Measurements from ENCODE around the gene CD40LG. TPM values are rescaled to one million over a fixed set of nuclear protein-coding genes. Genes with fewer than 3 reads are reported as not detected.

The CD40LG gene
- total RNA-seq, 6 donors from 2014 or later = 0.60 to 1.1 (median 0.70) TPM; not detected in 2

GRCh38 chrX:136639506-136640176 lies 8.3 kb upstream of the CD40LG start:
- WGBS, 2 donors = 64 to 66% methylated on average over 3 to 8 of the region's 8 CpGs
- TF ChIP-seq EP300 (IDR thresholded peaks at IDR 0.05) (no peak), POLR2AphosphoS5 (IDR thresholded peaks at IDR 0.05) (no peak), POLR2A (IDR thresholded peaks at IDR 0.05) (no peak)
- TF ChIP-seq, protein P1, sequence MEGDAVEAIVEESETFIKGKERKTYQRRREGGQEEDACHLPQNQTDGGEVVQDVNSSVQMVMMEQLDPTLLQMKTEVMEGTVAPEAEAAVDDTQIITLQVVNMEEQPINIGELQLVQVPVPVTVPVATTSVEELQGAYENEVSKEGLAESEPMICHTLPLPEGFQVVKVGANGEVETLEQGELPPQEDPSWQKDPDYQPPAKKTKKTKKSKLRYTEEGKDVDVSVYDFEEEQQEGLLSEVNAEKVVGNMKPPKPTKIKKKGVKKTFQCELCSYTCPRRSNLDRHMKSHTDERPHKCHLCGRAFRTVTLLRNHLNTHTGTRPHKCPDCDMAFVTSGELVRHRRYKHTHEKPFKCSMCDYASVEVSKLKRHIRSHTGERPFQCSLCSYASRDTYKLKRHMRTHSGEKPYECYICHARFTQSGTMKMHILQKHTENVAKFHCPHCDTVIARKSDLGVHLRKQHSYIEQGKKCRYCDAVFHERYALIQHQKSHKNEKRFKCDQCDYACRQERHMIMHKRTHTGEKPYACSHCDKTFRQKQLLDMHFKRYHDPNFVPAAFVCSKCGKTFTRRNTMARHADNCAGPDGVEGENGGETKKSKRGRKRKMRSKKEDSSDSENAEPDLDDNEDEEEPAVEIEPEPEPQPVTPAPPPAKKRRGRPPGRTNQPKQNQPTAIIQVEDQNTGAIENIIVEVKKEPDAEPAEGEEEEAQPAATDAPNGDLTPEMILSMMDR (IDR thresholded peaks at IDR 0.05) = no peak

GRCh38 chrX:136643243-136643642 lies 4.7 kb upstream of the CD40LG start:
- Histone ChIP-seq H3K36me3 (no peaks in the 10 kb centered on the region), H3K4me1 (no peaks in the 10 kb centered on the region), H3K27ac (no peak overlapping the region), H3K9me3 (no peaks in the 10 kb centered on the region), H3K27me3 (no peaks in the 10 kb centered on the region), H3K4me3 (no peak overlapping the region)
- WGBS, 2 donors = 50 to 64% methylated on average over 1 of the region's 1 CpG
- DNase-seq (no peak), ATAC-seq (ENCODE audit: low FRiP score in 2 of 2) (no peak)
- TF ChIP-seq POLR2A (IDR thresholded peaks at IDR 0.05) = no peak
- TF ChIP-seq, protein P1 (IDR thresholded peaks at IDR 0.05) = no peak
- TF ChIP-seq POLR2AphosphoS5 (IDR thresholded peaks at IDR 0.05) = no peak
- TF ChIP-seq EP300 (IDR thresholded peaks at IDR 0.05) = no peak

More at GRCh38 chrX:136639506-136640176, 8.3 kb upstream of the CD40LG start:
- H3K27ac ChIP-seq = no peak overlapping the region
- no peak overlapping the region for H3K4me3 ChIP-seq
- H3K4me1 ChIP-seq = peaks cover 0 to 7% (median 0%) of the 10 kb centered on the region in 4 donors
- no peak for ATAC-seq (ENCODE audit: low FRiP score in 2 of 2)
- H3K27me3 ChIP-seq = no peaks in the 10 kb centered on the region
- H3K9me3 ChIP-seq = no peaks in the 10 kb centered on the region
- H3K36me3 ChIP-seq = no peaks in the 10 kb centered on the region
- no peak for DNase-seq

DNA sequence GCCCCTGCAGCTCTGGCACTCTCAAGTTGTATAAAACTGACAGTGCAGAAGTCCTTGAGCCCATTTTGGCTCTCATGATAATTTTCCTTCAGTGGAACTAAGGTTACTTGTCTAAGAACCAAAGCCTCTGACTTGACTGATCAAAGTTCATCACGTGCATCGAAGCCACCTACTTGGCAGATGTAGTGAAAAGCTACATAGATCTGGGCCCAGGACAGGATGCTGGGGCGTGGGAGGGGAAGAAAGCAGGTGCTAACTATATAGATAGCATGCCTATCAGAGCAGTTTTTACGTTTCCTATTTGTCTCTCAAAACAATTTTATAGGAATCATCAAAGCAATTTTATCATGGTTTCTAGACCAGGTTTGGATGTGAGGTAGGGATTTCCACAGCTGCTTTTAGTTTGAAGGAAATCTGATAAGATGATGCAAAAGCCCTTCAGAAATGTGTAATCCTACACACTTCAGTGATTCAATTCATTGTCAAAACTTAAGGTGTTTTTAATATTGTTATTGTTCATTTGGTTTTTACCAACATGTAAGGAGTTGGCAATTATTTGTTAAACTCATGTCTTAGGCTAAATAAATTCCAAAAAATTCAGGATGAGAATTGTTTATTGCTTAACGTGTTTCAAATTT lies 1.2 kb upstream of the CD40LG start:
- H3K36me3 ChIP-seq = no peaks in the 10 kb centered on the region
- no peaks in the 10 kb centered on the region for H3K27me3 ChIP-seq
- H3K4me3 ChIP-seq = no peak overlapping the region
- TF ChIP-seq POLR2AphosphoS5 (IDR thresholded peaks at IDR 0.05) = no peak
- TF ChIP-seq, protein P1 (IDR thresholded peaks at IDR 0.05) = no peak
- no peak for TF ChIP-seq POLR2A (IDR thresholded peaks at IDR 0.05)
- TF ChIP-seq EP300 (IDR thresholded peaks at IDR 0.05) = no peak
- H3K4me1 ChIP-seq = no peaks in the 10 kb centered on the region
- no peaks in the 10 kb centered on the region for H3K9me3 ChIP-seq
- DNase-seq (no peak), ATAC-seq (ENCODE audit: low FRiP score in 2 of 2) (no peak)
- no peak overlapping the region for H3K27ac ChIP-seq
- 54 to 82% methylated on average over 4 to 5 of the region's 5 CpGs for WGBS, 2 donors

DNA sequence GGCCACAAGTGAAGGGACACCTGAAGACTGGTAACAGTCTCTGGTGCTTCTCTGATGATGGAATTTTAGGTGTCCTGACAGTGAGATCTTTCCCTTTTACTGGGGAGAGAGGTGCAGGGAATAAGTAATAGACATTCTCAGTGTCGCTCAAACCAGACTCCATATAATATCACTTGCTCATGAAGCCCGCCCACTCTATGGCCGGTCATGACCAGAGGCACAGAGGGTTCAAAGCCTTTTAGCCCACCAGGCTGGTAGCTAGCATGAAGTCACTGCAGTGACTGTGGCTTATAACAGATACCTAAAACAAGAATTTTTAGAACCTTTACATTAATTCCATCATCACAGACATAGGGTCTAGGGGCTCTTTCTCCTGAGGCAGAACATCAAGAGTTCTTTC lies 2.9 kb downstream of the CD40LG start:
- H3K27me3 ChIP-seq = no peaks in the 10 kb centered on the region
- TF ChIP-seq POLR2AphosphoS5 (IDR thresholded peaks at IDR 0.05) (no peak), POLR2A (IDR thresholded peaks at IDR 0.05) (no peak), EP300 (IDR thresholded peaks at IDR 0.05) (no peak)
- TF ChIP-seq, protein P1 (IDR thresholded peaks at IDR 0.05) = no peak
- WGBS, 2 donors = 85 to 90% methylated on average over 3 of the region's 3 CpGs
- H3K4me3 ChIP-seq = no peak overlapping the region
- no peak overlapping the region for H3K27ac ChIP-seq
- ATAC-seq (ENCODE audit: low FRiP score in 2 of 2) = no peak
- H3K9me3 ChIP-seq = no peaks in the 10 kb centered on the region
- H3K4me1 ChIP-seq = no peaks in the 10 kb centered on the region
- H3K36me3 ChIP-seq = no peaks in the 10 kb centered on the region
- DNase-seq = no peak
